OCI-LY1 (cell line): ENCODE measurements around the gene FAM13A.

Experiments used
- CTCF ChIP-seq: fragments of 200-600 bp; sonication (generic), shearing (Covaris generic); IDR thresholded peaks from 2 replicates; pipeline ENCODE4 v1.5.1; 2017; ENCODE audit warnings: mild to moderate bottlenecking, antibody characterized with exemption, low read length, moderate library complexity, mixed read lengths
- EZH2 ChIP-seq: fragments of 200-600 bp; sonication (generic), shearing (Covaris generic); IDR thresholded peaks from 2 replicates; pipeline ENCODE4 v1.8.0; 2017; ENCODE audit warnings: borderline replicate concordance, mixed run types, mild to moderate bottlenecking, antibody characterized with exemption, low read length, moderate library complexity, mixed read lengths

- TF ChIP-seq CTCF (no peak), EZH2 (no peak)
Measured at GRCh38 chr4:89100853-89101252, 43.9 kb upstream of the FAM13A start.
